Epithelial cell of proximal tubule (primary cell): Measurements from ENCODE around the gene RDH14. TPM values are rescaled to one million over a fixed set of nuclear protein-coding genes. Genes with fewer than 3 reads are reported as not detected.

Experiments used
- DNase-seq: peaks from one replicate; pipeline ENCODE4 v3.0.0-alpha.2; 2011; ENCODE audit warnings: low read depth
- H3K4me3 ChIP-seq: 2 replicates; pipeline ENCODE4 v1.5.1; 2011; ENCODE audit warnings: low read depth, mild to moderate bottlenecking, low read length
- CTCF ChIP-seq: conservative IDR thresholded peaks from 2 replicates; pipeline ENCODE4 v1.5.1; 2012; ENCODE audit warnings: low read depth, mild to moderate bottlenecking, low read length
- total RNA-seq: library from RNA; depleted of rRNA; stranded (reverse); fragments of >200 nt; gene quantifications from 2 replicates; pipeline ENCODE4 v1.2.3, GENCODE V29; 2015

The RDH14 gene
- total RNA-seq, 1 donor from 2014 or later: 22.6 TPM

DNA sequence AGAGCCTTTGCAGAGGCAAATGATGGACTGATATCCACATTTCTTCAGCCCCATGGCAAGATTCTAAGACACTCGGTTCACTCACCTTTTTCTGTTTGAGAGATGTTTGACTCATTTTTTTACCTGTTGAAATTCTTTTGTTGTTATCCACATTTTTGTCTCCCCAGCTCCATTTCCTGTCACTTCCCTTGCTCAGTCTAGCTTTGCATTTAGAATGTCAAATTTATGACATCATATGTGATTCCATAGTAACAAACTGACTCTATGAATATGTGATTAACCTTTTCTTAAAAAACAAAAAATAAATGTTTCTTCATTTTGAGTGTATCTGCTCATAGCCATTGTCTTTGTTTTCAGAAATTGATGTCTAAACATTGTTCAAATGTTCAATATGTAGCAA is 28.9 kb upstream of the RDH14 start, which contains the start of gene NT5C1B:
Gene NT5C1B, minus strand, starts transcription at position 216 of the 400 bp plus-strand sequence. Its CDS starts 101 bp downstream, at position 115.
- TF ChIP-seq CTCF: no peak
- no peak within 1 kb of the TSS for H3K4me3 ChIP-seq
- DNase-seq: no peak

DNA sequence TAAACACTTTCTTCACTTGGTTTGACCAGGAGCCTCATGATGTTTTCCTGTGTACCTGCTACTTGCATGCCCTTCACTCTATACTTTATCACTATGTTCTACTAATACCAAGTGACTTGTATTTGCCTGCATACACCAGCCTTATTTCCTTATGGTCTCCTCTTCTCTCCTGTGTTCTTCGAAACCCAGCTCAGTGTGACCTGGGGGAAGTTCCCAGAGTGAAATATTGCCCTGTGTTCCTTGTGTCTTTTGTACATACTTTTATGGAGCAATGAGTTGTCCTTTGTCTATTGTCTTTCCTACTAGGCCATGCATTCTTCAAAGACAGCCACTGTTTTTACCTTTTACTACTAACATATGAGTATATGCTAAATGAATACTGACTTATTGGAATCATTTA is 28.3 kb upstream of the RDH14 start:
- no peak overlapping the region for H3K4me3 ChIP-seq
- DNase-seq: no peak
- TF ChIP-seq CTCF: no peak

GRCh38 chr2:18588049-18588448 is 27.6 kb upstream of the RDH14 start:
- no peak for DNase-seq
- H3K4me3 ChIP-seq: no peak overlapping the region
- TF ChIP-seq CTCF: no peak

DNA sequence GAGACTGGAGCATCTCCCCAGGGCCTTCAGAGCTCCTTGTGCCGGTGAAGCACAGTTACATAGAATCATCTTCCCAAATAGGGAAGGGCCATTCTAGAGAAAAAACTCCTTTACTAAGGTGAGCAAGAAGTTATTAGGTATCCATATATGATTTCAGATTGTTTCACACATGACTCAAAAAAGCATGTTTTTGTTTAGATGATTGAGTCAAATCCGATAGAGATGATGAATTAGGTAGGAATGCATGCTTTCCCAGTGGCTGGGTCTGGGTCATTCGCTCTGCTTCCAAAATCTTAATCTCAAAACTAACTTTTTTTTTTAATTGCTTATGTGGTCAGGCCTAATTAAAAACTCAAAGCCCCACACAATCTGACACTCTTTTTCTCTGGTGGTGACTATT is 25.1 kb upstream of the RDH14 start:
- DNase-seq: no peak
- H3K4me3 ChIP-seq: no peak overlapping the region
- TF ChIP-seq CTCF: no peak

- no peak for DNase-seq
- no peak overlapping the region for H3K4me3 ChIP-seq
- no peak for TF ChIP-seq CTCF
Measured at GRCh38 chr2:18584608-18584954, 24.1 kb upstream of the RDH14 start.

DNA sequence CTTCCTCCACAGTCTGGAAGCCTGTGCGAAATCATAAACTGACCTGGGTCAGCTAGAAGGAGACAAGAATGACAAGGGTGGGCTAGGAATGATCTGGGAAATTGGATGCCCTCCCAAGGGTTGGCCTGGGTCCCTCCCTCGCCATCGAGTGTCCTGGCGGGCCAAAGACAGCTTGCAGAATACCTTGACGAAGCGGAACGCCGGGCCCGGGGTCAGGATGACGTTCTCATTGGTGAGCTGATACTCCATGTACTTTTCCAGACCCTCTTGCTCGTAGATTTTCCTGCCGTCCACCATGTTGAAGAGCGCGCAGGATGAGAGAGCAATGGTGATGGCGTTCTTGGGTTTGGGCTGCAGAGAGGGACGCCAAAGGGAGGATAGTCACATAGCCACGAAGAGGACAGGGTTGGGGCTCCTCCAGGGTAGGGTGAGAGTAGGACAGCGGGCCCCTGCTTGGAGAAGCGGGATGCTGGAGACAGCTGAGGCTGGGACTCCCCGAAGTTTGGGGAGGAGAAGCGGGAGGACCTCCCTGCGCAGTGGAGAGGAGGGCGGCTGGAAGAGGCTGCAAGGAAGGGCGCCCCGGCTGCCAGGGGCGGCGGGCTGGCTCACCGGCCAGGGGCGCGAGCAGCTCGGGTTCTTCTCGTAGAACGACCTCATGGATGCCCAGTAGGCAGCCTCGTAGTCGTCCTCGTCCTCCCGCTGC is 23.6 kb upstream of the RDH14 start:
- DNase-seq: no peak
- H3K4me3 ChIP-seq: no peak overlapping the region
- TF ChIP-seq CTCF: no peak

- no peak for TF ChIP-seq CTCF
- DNase-seq: no peak
- H3K4me3 ChIP-seq: no peak overlapping the region
Measured at GRCh38 chr2:18580606-18581005, 20.2 kb upstream of the RDH14 start.
